Measurements from ENCODE around the gene TOMM40L.
A peak's percentile ranks its signal among the peaks of the same experiment; 100 is the strongest.

TOMM40L gene

GRCh38 chr1:161196521-161197451, 29.1 kb upstream of the TOMM40L start:
- Histone ChIP-seq H3K4me1 (peaks cover 99% of the 10 kb centered on the region), H3K4me2 (peak overlapping the region; percentile 61), H3K27ac (peak overlapping the region; percentile 63), H3K36me3 (no peaks in the 10 kb centered on the region), H3K9ac (peak overlapping the region; percentile 55), H4K20me1 (no peaks in the 10 kb centered on the region), H3K4me3 (no peak overlapping the region), H3K27me3 (no peaks in the 10 kb centered on the region), H3K9me3 (no peaks in the 10 kb centered on the region)
- no peak for TF ChIP-seq Cebpa-rat (IDR thresholded peaks at IDR 0.05)

GRCh38 chr1:161197560-161198193, 28.2 kb upstream of the TOMM40L start:
- Histone ChIP-seq H3K27ac (peak overlapping the region; percentile 63), H3K4me1 (peaks cover 93% of the 10 kb centered on the region), H3K4me3 (no peak overlapping the region), H3K9me3 (no peaks in the 10 kb centered on the region), H3K9ac (peak overlapping the region; percentile 55; the same call in 1 of the 2 replicates), H3K4me2 (peak overlapping the region; percentile 61), H3K27me3 (no peaks in the 10 kb centered on the region), H4K20me1 (no peaks in the 10 kb centered on the region), H3K36me3 (no peaks in the 10 kb centered on the region)
- no peak for TF ChIP-seq Cebpa-rat (IDR thresholded peaks at IDR 0.05)

GRCh38 chr1:161198194-161198896, 27.5 kb upstream of the TOMM40L start:
- Histone ChIP-seq H3K9me3 (no peaks in the 10 kb centered on the region), H3K4me1 (peaks cover 93% of the 10 kb centered on the region), H3K27ac (no peak overlapping the region), H3K27me3 (no peaks in the 10 kb centered on the region), H3K4me2 (peak overlapping the region; percentile 39), H3K4me3 (no peak overlapping the region), H3K9ac (no peak overlapping the region), H3K36me3 (peaks cover under 1% of the 10 kb centered on the region; the same call in 1 of the 2 replicates), H4K20me1 (no peaks in the 10 kb centered on the region)
- no peak for TF ChIP-seq Cebpa-rat (IDR thresholded peaks at IDR 0.05)

- H3K9me3 ChIP-seq: no peaks in the 10 kb centered on the region
- H3K36me3 ChIP-seq: peaks cover 7% of the 10 kb centered on the region
- H3K27me3 ChIP-seq: no peaks in the 10 kb centered on the region
- no peak within 1 kb of the TSS for H3K9ac ChIP-seq
- H3K4me3 ChIP-seq: no peak within 1 kb of the TSS
- no peak for TF ChIP-seq Cebpa-rat (IDR thresholded peaks at IDR 0.05)
- H3K4me1 ChIP-seq: peaks cover 93% of the 10 kb centered on the region
- no peaks in the 10 kb centered on the region for H4K20me1 ChIP-seq
- peak within 1 kb of the TSS; percentile 88 for H3K4me2 ChIP-seq
- no peak within 1 kb of the TSS for H3K27ac ChIP-seq
Measured at GRCh38 chr1:161198897-161199431, 26.9 kb upstream of the TOMM40L start, which contains the start of gene ADAMTS4. Gene ADAMTS4, minus strand, starts transcription at chr1:161199054. Its CDS starts 427 bp downstream, at chr1:161198627.

- Histone ChIP-seq H3K4me2 (peak overlapping the region; percentile 88), H3K9me3 (no peaks in the 10 kb centered on the region), H3K27me3 (no peaks in the 10 kb centered on the region), H3K4me1 (peaks cover 86% of the 10 kb centered on the region), H3K36me3 (peaks cover 13% of the 10 kb centered on the region), H3K4me3 (no peak overlapping the region), H4K20me1 (no peaks in the 10 kb centered on the region), H3K27ac (no peak overlapping the region), H3K9ac (no peak overlapping the region)
- no peak for TF ChIP-seq Cebpa-rat (IDR thresholded peaks at IDR 0.05)
Measured at GRCh38 chr1:161199506-161200139, 26.2 kb upstream of the TOMM40L start.

GRCh38 chr1:161200421-161200991, 25.4 kb upstream of the TOMM40L start:
- H3K4me3 ChIP-seq: no peak overlapping the region
- no peak for TF ChIP-seq Cebpa-rat (IDR thresholded peaks at IDR 0.05)
- H4K20me1 ChIP-seq: no peaks in the 10 kb centered on the region
- H3K9me3 ChIP-seq: no peaks in the 10 kb centered on the region
- H3K9ac ChIP-seq: no peak overlapping the region
- H3K36me3 ChIP-seq: peaks cover 20% of the 10 kb centered on the region
- H3K27me3 ChIP-seq: no peaks in the 10 kb centered on the region
- peak overlapping the region; percentile 86 for H3K27ac ChIP-seq
- H3K4me1 ChIP-seq: peaks cover 77% of the 10 kb centered on the region
- peak overlapping the region; percentile 88 for H3K4me2 ChIP-seq

- Histone ChIP-seq H3K27me3 (no peaks in the 10 kb centered on the region), H3K4me1 (peaks cover 71% of the 10 kb centered on the region), H3K4me3 (peak overlapping the region; percentile 74), H3K9me3 (no peaks in the 10 kb centered on the region), H3K9ac (peak overlapping the region; percentile 83), H4K20me1 (no peaks in the 10 kb centered on the region), H3K4me2 (peak overlapping the region; percentile 88), H3K27ac (peak overlapping the region; percentile 86), H3K36me3 (peaks cover 28% of the 10 kb centered on the region)
- TF ChIP-seq Cebpa-rat (IDR thresholded peaks at IDR 0.05): no peak
Measured at GRCh38 chr1:161200992-161201835, 24.6 kb upstream of the TOMM40L start.
